ENCODE results near the gene AHCYL2.

AHCYL2 gene

GRCh38 chr7:129188372-129188891 is 36.4 kb upstream of the AHCYL2 start, which contains the start of gene SMO:
Gene SMO, plus strand, starts transcription at chr7:129188633. Its CDS starts 519 bp downstream, at chr7:129189152.
- Mint-ChIP-seq H3K4me3 (peak within 1 kb of the TSS; percentile 99), H3K27ac (peak within 1 kb of the TSS; percentile 79), H3K36me3 (ENCODE audit: low read depth) (peaks cover 22% of the 10 kb centered on the region), H3K4me1 (peaks cover 48% of the 10 kb centered on the region), H3K27me3 (ENCODE audit: low read depth, poor library complexity) (peaks cover 20% of the 10 kb centered on the region), H3K9me3 (peaks cover 9% of the 10 kb centered on the region)
- DNase-seq: peak; percentile 87
- TF ChIP-seq CTCF (IDR thresholded peaks at IDR 0.05): no peak

- Mint-ChIP-seq H3K4me3 (peak overlapping the region; percentile 99), H3K27me3 (ENCODE audit: low read depth, poor library complexity) (peaks cover 20% of the 10 kb centered on the region), H3K4me1 (peaks cover 48% of the 10 kb centered on the region), H3K36me3 (ENCODE audit: low read depth) (peaks cover 23% of the 10 kb centered on the region), H3K9me3 (peaks cover 4% of the 10 kb centered on the region), H3K27ac (peak overlapping the region; percentile 43)
- peak; percentile 60 for DNase-seq
- no peak for TF ChIP-seq CTCF (IDR thresholded peaks at IDR 0.05)
Measured at GRCh38 chr7:129188892-129189660, 35.8 kb upstream of the AHCYL2 start.

- no peak for TF ChIP-seq CTCF (IDR thresholded peaks at IDR 0.05)
- H3K27ac Mint-ChIP-seq: peak overlapping the region; percentile 43
Measured at GRCh38 chr7:129189661-129190310, 35.0 kb upstream of the AHCYL2 start.

GRCh38 chr7:129191272-129191671 is 33.6 kb upstream of the AHCYL2 start:
- Mint-ChIP-seq H3K27me3 (ENCODE audit: low read depth, poor library complexity) (peaks cover 13% of the 10 kb centered on the region), H3K4me3 (peak overlapping the region; percentile 68), H3K36me3 (ENCODE audit: low read depth) (peaks cover 45% of the 10 kb centered on the region), H3K4me1 (peaks cover 48% of the 10 kb centered on the region), H3K9me3 (peaks cover 19% of the 10 kb centered on the region), H3K27ac (no peak overlapping the region)
- no peak for DNase-seq
- no peak for TF ChIP-seq CTCF (IDR thresholded peaks at IDR 0.05)

More at GRCh38 chr7:129189661-129190310, 35.0 kb upstream of the AHCYL2 start:
- no peak for DNase-seq
- peaks cover 30% of the 10 kb centered on the region for H3K36me3 Mint-ChIP-seq (ENCODE audit: low read depth)
- H3K27me3 Mint-ChIP-seq (ENCODE audit: low read depth, poor library complexity): peaks cover 20% of the 10 kb centered on the region
- H3K4me3 Mint-ChIP-seq: peak overlapping the region; percentile 99
- peaks cover 10% of the 10 kb centered on the region for H3K9me3 Mint-ChIP-seq
- H3K4me1 Mint-ChIP-seq: peaks cover 48% of the 10 kb centered on the region

GRCh38 chr7:129193892-129194291 is 30.9 kb upstream of the AHCYL2 start:
- H3K36me3 Mint-ChIP-seq (ENCODE audit: low read depth): peaks cover 69% of the 10 kb centered on the region
- DNase-seq: no peak
- H3K4me1 Mint-ChIP-seq: peaks cover 35% of the 10 kb centered on the region
- H3K27me3 Mint-ChIP-seq (ENCODE audit: low read depth, poor library complexity): peaks cover 3% of the 10 kb centered on the region
- peaks cover 26% of the 10 kb centered on the region for H3K9me3 Mint-ChIP-seq
- no peak for TF ChIP-seq CTCF (IDR thresholded peaks at IDR 0.05)
- H3K4me3 Mint-ChIP-seq: no peak overlapping the region
- no peak overlapping the region for H3K27ac Mint-ChIP-seq

All from nephron progenitor cell (in vitro differentiated cells).